Chondrocyte (in vitro differentiated cells): ENCODE measurements around the gene KIF26B. TPM values are rescaled to one million over a fixed set of nuclear protein-coding genes. Genes with fewer than 3 reads are reported as not detected.
"Not testable (repeated sequence)": the region's sequence is repeated elsewhere in the genome, so short reads cannot be mapped to it uniquely, and the experiment has no call there.

ENCODE experiments used
- DNase-seq: peaks from one replicate; pipeline ENCODE4 v3.0.0; 2021; ENCODE audit warnings: mixed read lengths, low spot score
- H3K27ac Mint-ChIP-seq: one replicate; pipeline ENCODE4 v1.8.0; 2021; ENCODE audit warnings: mild to moderate bottlenecking, moderate library complexity, mixed read lengths; ENCODE audit not compliant: unreplicated experiment
- H3K27me3 Mint-ChIP-seq: 2 replicates; pipeline ENCODE4 v1.8.0; 2021; ENCODE audit warnings: low read depth, mixed read lengths
- H3K36me3 Mint-ChIP-seq: 2 replicates; pipeline ENCODE4 v1.8.0; 2021; ENCODE audit warnings: low read depth, mixed read lengths
- H3K4me1 Mint-ChIP-seq: 2 replicates; pipeline ENCODE4 v1.8.0; 2021; ENCODE audit warnings: low read depth, mild to moderate bottlenecking, mixed read lengths
- H3K4me3 Mint-ChIP-seq: one replicate; pipeline ENCODE4 v1.8.0; 2021; ENCODE audit warnings: mild to moderate bottlenecking, moderate library complexity, mixed read lengths; ENCODE audit not compliant: unreplicated experiment
- H3K9me3 Mint-ChIP-seq: 2 replicates; pipeline ENCODE4 v1.8.0; 2021; ENCODE audit warnings: low read depth, mixed read lengths
- total RNA-seq: library from RNA; stranded (reverse); gene quantifications from 3 replicates; pipeline ENCODE4 v1.2.1, GENCODE V29; 2021
- TF ChIP-seq, protein P1 (sequence below): fragments of 200-600 bp; sonication (generic); IDR thresholded peaks from 2 replicates; pipeline ENCODE4 v1.5.0; 2021; ENCODE audit warnings: antibody characterized with exemption, mild to moderate bottlenecking, moderate library complexity

KIF26B gene
- total RNA-seq, 1 donor from 2014 or later: 47.0 TPM

GRCh38 chr1:245336149-245336983, 181.6 kb downstream of the KIF26B start:
- Mint-ChIP-seq H3K36me3 (peaks cover 16% of the 10 kb centered on the region), H3K27ac (peak overlapping the region; percentile 33), H3K27me3 (no peaks in the 10 kb centered on the region), H3K4me3 (no peak overlapping the region), H3K9me3 (no peaks in the 10 kb centered on the region), H3K4me1 (peaks cover 4% of the 10 kb centered on the region)
- no peak for DNase-seq
- TF ChIP-seq, protein P1, sequence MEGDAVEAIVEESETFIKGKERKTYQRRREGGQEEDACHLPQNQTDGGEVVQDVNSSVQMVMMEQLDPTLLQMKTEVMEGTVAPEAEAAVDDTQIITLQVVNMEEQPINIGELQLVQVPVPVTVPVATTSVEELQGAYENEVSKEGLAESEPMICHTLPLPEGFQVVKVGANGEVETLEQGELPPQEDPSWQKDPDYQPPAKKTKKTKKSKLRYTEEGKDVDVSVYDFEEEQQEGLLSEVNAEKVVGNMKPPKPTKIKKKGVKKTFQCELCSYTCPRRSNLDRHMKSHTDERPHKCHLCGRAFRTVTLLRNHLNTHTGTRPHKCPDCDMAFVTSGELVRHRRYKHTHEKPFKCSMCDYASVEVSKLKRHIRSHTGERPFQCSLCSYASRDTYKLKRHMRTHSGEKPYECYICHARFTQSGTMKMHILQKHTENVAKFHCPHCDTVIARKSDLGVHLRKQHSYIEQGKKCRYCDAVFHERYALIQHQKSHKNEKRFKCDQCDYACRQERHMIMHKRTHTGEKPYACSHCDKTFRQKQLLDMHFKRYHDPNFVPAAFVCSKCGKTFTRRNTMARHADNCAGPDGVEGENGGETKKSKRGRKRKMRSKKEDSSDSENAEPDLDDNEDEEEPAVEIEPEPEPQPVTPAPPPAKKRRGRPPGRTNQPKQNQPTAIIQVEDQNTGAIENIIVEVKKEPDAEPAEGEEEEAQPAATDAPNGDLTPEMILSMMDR: no peak

GRCh38 chr1:245336984-245337355, 182.2 kb downstream of the KIF26B start:
- not testable (repeated sequence) for H3K9me3 Mint-ChIP-seq, DNase-seq, H3K4me3 Mint-ChIP-seq, H3K27ac Mint-ChIP-seq, H3K4me1 Mint-ChIP-seq, H3K27me3 Mint-ChIP-seq
- peaks cover 16% of the 10 kb centered on the region for H3K36me3 Mint-ChIP-seq

DNA sequence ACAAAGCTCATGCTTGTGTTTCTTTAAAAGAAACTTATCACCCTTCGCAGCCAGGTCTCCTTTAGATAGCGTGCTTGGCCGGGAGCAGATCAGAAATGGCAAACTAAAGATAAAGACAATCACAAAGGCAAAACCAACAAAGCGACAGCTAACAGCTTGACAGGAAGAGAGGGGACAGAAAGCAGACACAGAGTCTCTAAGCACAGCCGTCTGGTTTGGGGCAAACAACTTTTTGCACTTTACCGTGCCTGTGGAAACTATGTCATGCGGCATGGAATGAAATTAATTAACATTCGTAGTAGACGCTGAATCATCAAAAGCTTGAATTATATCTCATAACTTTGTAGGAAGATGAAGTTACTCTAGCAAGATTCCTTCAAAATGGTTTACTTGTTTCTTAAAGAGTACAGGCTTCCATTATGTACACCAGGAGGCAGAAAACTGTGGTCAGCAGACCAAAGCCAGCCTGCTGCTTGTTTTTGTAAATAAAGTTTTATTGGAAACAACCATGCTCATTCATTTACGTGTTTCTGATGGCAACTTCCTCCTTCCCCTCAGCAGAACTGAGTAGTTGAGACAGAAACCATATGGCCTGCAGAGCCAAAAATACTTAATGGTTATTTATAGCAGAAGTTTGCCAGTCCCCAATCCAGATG, 183.2 kb downstream of the KIF26B start:
- H3K9me3 Mint-ChIP-seq: no peaks in the 10 kb centered on the region
- H3K27me3 Mint-ChIP-seq: no peaks in the 10 kb centered on the region
- DNase-seq: no peak
- H3K27ac Mint-ChIP-seq: peak overlapping the region; percentile 3
- H3K4me3 Mint-ChIP-seq: no peak overlapping the region
- TF ChIP-seq, protein P1: no peak
- peaks cover 12% of the 10 kb centered on the region for H3K36me3 Mint-ChIP-seq
- peaks cover 7% of the 10 kb centered on the region for H3K4me1 Mint-ChIP-seq

GRCh38 chr1:245338485-245338877, 183.7 kb downstream of the KIF26B start:
- no peak for DNase-seq
- Mint-ChIP-seq H3K27me3 (no peaks in the 10 kb centered on the region), H3K4me3 (no peak overlapping the region), H3K27ac (no peak overlapping the region), H3K9me3 (no peaks in the 10 kb centered on the region), H3K4me1 (peaks cover 7% of the 10 kb centered on the region), H3K36me3 (peaks cover 12% of the 10 kb centered on the region)
- TF ChIP-seq, protein P1: no peak

DNA sequence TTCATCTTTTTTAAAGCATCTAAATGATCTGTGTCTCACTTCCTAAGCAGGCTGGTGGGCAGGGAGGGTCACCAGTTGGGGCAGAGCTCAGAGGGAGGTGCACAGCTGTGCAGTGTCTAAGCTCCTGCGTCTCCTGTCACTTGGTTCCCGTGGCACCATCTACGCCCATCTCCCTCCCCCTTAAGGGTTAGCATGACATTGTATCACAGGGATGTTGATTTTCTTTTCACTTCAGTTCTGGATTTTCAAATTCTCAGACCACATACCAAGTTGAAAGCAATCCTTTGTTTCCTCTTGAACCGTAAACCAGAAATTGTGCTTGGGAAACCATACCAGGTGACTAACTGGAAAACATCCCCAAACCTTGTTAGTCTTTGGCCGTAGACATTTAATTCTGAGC, 187.0 kb downstream of the KIF26B start:
- peaks cover 16% of the 10 kb centered on the region for H3K36me3 Mint-ChIP-seq
- H3K27ac Mint-ChIP-seq: no peak overlapping the region
- H3K4me3 Mint-ChIP-seq: no peak overlapping the region
- H3K27me3 Mint-ChIP-seq: no peaks in the 10 kb centered on the region
- TF ChIP-seq, protein P1: no peak
- DNase-seq: no peak
- no peaks in the 10 kb centered on the region for H3K9me3 Mint-ChIP-seq
- H3K4me1 Mint-ChIP-seq: peaks cover 12% of the 10 kb centered on the region
